ENCODE data around the gene CELF2.
"Not testable (repeated sequence)": the region's sequence is repeated elsewhere in the genome, so short reads cannot be mapped to it uniquely, and the experiment has no call there.

The CELF2 gene

GRCh38 chr10:11098666-11099065 lies 81.0 kb downstream of the CELF2 start:
- no peak for DNase-seq

DNA sequence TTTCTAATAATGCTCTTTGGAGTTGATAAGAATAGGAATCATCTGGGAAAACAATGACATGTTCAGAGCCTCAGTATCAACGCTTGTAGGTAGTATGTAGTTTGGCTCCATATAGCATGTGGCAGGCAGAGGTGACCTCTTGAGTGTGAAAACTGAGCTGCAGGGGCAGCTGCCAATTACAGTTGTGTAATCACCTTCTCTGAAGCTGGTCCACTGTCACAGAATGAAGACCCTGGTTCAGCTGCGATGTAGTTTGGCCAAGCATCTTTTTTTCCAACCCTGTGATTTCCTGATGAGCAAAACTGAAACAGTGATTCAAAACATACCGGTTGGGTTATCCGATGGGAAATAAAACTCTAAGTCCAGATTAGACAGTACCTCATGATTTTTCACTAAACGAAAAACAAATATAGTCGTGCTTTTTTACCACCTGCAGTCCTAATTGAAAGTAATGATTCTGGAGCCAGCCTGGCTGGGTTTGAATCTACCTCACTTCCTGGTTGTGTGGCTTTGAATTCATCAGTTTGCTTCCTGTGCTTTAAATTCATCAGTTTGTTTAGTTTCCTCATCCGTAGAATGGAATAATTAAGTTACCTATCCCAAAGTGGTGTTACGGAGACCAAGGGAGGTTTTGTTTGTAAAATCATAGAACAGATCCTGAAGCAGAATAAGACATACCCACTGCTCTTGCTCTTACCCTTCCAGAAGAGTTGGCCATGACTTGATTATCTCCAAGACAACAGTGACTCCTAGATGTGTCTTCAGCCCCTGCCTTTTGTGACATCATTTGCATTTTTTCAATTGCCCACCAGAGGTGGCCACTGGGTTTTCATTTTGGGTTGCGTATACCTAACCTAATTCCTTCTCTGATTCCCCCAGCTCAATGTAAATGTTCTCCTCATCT lies 87.4 kb downstream of the CELF2 start:
- DNase-seq: no peak

DNA sequence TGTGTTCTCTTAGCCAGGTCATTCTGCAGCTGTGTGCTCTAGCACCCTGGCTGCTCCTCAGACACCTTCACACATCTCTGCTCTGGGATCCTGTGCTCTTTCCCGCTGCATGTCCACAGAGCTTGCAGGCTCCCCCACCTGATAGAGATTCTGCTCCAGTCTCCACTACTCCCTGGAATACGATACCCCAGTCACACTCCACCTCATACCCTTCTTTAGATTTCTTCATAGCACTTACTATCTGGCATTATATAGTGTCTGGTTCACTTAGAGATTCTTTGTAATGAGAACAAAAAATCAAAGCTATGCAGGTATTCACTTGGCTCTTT lies 88.0 kb downstream of the CELF2 start:
- DNase-seq: no peak

DNA sequence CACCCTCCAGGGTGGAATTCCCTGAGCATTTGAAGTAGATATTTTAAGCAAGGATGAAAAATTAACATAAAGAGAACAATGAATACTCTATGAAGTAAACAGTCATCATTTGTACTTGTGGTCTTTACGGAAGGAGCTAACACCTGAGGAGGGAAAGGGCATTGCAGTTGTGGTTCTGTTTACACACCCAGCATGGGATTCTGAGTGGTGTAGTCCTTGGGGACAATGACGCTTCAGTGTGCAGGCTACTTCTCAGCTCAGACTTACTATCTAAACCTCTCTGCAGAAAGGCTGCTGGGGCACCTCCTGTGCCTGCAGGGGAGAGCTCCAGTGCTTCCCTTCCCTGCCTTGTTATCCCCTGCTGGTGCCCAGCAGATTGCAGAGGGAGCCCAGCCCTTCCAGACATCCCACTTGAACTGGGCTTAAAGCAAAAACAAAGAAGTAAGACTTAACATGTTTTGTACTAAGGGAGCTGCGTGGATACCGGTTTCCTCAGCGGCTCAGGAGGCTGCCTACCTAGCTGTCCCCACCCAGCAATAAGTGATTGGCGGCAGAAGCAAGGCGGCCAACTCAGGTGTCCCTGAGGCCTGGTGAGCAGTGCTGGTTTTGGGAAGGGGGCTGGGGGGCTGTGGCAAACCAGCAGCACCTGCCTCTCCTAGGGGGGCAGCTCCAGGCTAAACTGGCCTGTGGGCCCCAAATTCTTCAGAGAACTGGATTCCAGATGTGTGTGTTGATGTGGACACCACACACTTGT lies 89.1 kb downstream of the CELF2 start:
- no peak for DNase-seq

- DNase-seq: no peak
Observed at GRCh38 chr10:11107948-11108347, 90.3 kb downstream of the CELF2 start.

GRCh38 chr10:11108356-11108755 lies 90.7 kb downstream of the CELF2 start:
- no peak for DNase-seq

- no peak for DNase-seq
Observed at GRCh38 chr10:11109590-11109989, 91.9 kb downstream of the CELF2 start.

- DNase-seq: no peak
Observed at GRCh38 chr10:11110539-11110938, 92.9 kb downstream of the CELF2 start.

GRCh38 chr10:11111490-11111889 lies 93.8 kb downstream of the CELF2 start:
- no peak for DNase-seq

DNA sequence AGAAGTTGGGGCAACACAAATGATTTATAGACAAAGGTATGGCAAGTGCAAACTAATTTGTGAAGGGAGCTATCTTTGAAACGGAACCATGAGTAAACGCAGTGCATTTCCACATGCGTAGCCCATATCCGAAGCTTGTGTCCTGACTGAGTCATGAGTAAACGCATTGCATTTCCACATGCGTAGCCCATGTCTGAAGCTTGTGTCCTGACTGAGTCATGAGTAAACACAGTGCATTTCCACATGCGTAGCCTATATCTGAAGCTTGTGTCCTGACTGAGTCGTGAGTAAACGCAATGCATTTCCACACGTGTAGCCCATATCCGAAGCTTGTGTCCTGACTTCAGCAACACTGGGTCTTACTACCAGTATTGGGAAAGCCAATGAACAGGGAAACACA lies 95.0 kb downstream of the CELF2 start:
- no peak for DNase-seq

DNA sequence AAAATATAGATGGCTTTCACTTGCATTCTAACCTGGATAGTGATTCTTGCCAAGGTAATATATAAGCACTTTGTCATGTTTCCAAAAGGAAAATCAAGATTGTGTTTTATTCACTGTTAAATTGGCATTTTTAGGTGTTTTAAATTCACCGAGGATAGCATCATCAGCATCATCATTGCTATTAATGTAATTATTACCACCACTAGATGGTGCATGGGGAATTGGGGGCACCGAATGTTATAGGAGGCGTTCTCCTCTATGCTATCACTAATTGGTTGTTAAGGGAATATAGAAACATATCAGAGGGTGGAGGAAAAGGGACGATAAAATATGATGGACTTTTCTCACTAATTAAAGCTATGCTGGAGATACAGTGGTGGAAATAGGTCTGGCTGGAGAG lies 95.5 kb downstream of the CELF2 start:
- DNase-seq: no peak

- no peak for DNase-seq
Observed at GRCh38 chr10:11114269-11114668, 96.6 kb downstream of the CELF2 start.

DNA sequence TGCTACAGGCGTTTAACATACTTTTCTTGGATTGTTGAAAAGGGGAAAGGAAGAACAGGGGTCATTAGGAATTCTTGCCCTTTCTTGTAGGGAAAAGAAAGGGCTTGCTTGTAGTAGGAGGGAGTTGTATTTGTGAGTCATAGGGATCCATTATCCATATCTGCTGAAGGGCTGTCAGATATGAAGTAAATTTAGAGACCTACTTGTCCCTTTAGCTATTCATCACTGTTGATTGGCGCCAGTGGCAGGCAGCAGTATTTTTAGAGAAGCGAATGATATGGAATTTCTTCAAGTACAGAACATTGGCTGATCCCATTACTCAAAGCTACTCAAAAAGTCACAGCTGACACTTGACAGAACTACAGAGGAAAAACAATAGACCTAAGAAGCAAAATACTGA lies 97.7 kb downstream of the CELF2 start:
- no peak for DNase-seq

DNA sequence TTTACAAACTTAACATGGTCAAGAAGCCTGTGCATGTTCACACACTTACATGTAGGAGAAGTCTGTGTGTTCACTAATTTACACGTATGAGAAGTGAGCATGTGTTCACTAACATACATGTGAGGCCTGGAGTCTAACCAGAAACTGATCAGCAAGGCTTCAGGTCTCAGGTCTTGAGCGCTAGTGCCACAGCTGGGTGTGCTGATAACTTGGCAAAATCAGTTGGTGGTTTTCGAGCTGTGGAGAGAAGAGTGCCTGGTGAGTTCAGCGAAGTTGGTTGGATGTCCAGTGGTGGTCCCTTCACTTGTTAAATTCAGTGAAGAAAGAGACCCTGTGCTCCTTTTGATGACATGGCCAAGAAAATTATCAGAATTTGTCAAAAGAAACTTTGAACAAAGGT lies 98.7 kb downstream of the CELF2 start:
- DNase-seq: no peak

- DNase-seq: no peak
Observed at GRCh38 chr10:11116817-11117216, 99.1 kb downstream of the CELF2 start.

DNA sequence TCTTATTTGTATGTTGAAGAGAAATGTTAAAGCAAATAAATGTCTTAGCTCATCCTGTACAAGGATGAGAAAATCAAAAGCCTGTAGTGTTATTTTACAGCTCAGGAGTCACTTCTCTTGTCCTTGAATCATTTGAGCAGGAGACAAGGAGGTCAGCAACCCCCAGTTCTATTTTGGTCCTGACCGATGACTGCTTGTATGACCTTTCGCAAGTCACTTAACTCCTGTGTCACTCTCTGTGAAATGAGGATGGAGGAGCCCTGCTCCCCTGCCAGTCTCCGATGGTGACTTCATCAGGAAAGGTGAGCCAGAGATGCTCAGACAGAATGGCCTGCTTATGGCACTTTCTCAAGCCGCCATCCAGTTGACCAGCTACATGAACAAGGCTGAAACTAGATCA lies 101.0 kb downstream of the CELF2 start:
- DNase-seq: no peak

DNA sequence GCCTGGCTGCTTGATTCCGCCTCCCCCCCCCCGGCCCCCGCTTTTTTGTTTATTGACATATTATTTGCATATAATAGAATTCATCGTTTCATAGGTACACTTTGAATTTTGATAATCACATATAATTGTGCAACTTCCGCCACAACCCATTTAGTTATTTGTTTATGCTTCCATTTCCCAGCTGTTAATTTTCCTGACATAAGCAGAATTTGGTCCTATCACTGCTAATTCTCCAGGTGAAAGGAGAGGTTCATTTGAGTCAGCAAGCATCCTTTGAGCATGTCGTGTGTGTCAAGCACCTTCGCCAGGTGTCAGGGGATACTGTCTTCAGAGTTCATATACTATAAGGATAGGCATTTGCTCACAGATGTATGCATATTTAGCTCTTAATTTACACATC lies 102.2 kb downstream of the CELF2 start:
- peak; percentile 5 for DNase-seq

DNA sequence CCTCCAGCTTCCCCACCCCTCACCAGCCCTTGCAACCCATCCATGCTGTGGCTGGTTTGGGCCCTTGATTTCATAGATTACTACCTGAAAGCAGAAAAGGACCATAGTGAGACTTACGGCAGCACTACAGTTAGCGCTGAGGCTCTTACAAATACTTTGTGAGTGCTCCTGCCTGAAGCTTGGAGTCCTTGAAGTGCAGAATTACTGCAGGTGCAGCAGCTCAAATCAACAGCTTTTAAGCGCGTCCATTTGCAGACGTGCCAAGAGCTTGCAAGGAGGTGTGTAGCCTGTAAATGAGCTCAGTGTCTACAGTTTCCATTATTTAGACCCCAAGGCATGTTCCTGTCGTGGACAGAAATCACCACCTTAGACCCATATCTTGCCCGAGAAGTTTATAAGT lies 103.0 kb downstream of the CELF2 start:
- peak; percentile 88 for DNase-seq

- DNase-seq: not testable (repeated sequence)
Observed at GRCh38 chr10:11123892-11124291, 106.2 kb downstream of the CELF2 start.

DNA sequence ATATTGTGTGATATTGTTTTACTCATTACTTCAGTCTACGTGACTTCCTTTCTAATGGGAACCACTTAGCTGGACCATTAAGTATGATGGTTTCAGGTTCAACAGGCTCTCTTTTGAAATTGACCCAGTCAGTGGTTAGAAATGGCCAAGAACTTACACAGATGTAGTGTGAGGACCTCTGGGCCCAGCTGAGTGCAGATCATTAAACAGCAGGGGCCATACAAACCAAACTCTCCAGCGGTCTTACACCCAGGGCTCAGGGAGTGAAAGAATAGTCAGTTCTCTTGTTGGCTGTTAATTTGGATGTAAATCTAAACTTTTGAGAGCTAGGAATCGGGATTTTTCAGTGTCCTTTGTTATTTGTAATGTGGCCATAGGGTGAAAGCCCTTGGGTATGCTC lies 107.3 kb downstream of the CELF2 start:
- peak; percentile 66 for DNase-seq

- not testable (repeated sequence) for DNase-seq
Observed at GRCh38 chr10:11127017-11127416, 109.3 kb downstream of the CELF2 start.

- DNase-seq: no peak
Observed at GRCh38 chr10:11131112-11131639, 113.5 kb downstream of the CELF2 start.

GRCh38 chr10:11134411-11134810 lies 116.7 kb downstream of the CELF2 start:
- DNase-seq: no peak

DNA sequence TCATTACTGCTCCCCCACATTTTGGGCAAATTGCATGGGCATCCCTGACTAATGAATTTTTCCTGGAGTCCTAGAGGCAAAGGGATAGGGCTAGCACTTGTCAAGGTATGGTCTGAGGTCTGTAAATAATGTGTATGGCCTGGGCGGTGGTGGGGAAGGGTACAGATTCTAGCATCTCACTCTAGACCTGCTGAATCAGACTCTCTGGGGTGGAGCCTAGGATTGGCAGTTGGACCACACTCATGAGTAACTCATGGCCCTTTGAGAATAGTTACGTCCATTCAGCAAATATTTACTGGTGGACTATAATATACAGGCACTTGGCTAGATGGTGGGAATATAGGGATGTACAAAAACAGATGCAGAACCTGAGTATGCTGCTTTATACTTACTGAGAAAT lies 118.0 kb downstream of the CELF2 start:
- DNase-seq: no peak
